ENCODE measurements around the gene ENGASE. TPM values are rescaled to one million over a fixed set of nuclear protein-coding genes. Genes with fewer than 3 reads are reported as not detected.

The ENGASE gene
- total RNA-seq, 1 donor from 2014 or later = 9.1 TPM

- no peak for DNase-seq (ENCODE audit: low read depth in 2 of 2)
These were observed 5.0 kb downstream of the ENGASE start for GRCh38 chr17:79079421-79080200.

GRCh38 chr17:79080349-79080748, 5.7 kb downstream of the ENGASE start:
- no peak for DNase-seq (ENCODE audit: low read depth in 2 of 2)

GRCh38 chr17:79080761-79081290, 6.2 kb downstream of the ENGASE start:
- DNase-seq (ENCODE audit: low read depth in 2 of 2) = no peak

- DNase-seq (ENCODE audit: low read depth in 2 of 2) = no peak
These were observed 7.1 kb downstream of the ENGASE start for GRCh38 chr17:79081571-79082276.

GRCh38 chr17:79082311-79083190, 7.9 kb downstream of the ENGASE start:
- peak; percentile 36 to 66 for DNase-seq (ENCODE audit: low read depth in 2 of 2)

- DNase-seq (ENCODE audit: low read depth in 2 of 2) = no peak
These were observed 8.8 kb downstream of the ENGASE start for GRCh38 chr17:79083191-79083971.

- DNase-seq (ENCODE audit: low read depth in 2 of 2) = no peak
These were observed 9.9 kb downstream of the ENGASE start for GRCh38 chr17:79084291-79085153.

GRCh38 chr17:79085154-79085920, 10.7 kb downstream of the ENGASE start:
- no peak for DNase-seq (ENCODE audit: low read depth in 2 of 2)

GRCh38 chr17:79085921-79086551, 11.4 kb downstream of the ENGASE start:
- DNase-seq (ENCODE audit: low read depth in 2 of 2) = no peak

- peak in 1 of 2 donors; percentile 65 for DNase-seq (ENCODE audit: low read depth in 2 of 2)
These were observed 12.2 kb downstream of the ENGASE start for GRCh38 chr17:79086609-79087427.

GRCh38 chr17:79087428-79088143, 13.0 kb downstream of the ENGASE start:
- DNase-seq (ENCODE audit: low read depth in 2 of 2) = peak; percentile 49 to 66

GRCh38 chr17:79088247-79088996, 13.8 kb downstream of the ENGASE start:
- no peak for DNase-seq (ENCODE audit: low read depth in 2 of 2)

GRCh38 chr17:79088997-79089328, 14.3 kb downstream of the ENGASE start:
- DNase-seq (ENCODE audit: low read depth in 2 of 2) = no peak

GRCh38 chr17:79089720-79090442, 15.3 kb downstream of the ENGASE start:
- DNase-seq (ENCODE audit: low read depth in 2 of 2) = no peak

- peak in 1 of 2 donors; percentile 15 for DNase-seq (ENCODE audit: low read depth in 2 of 2)
These were observed 16.0 kb downstream of the ENGASE start for GRCh38 chr17:79090443-79091225.
